SK-N-SH treated with all-trans-retinoic acid at 6 μM for 48 hours (cell line): ENCODE measurements around the gene RPS4Y2.

Source experiments
- ATAC-seq: fragments of 200-7000 bp; cut with Tn5 transposase; 3 replicates; pipeline ENCODE4 v1.9.1; 2020; ENCODE audit warnings: mild to moderate bottlenecking, moderate library complexity
- ARNTL ChIP-seq: fragments of 450-650 bp; formaldehyde crosslinking; IDR thresholded peaks from 2 replicates; pipeline ENCODE4 v1.5.0; 2020; ENCODE audit warnings: low read depth, mild to moderate bottlenecking, moderate library complexity, borderline replicate concordance
- BACH2 ChIP-seq: fragments of 250-450 bp; sonication (Bioruptor Pico); IDR thresholded peaks from 2 replicates; pipeline ENCODE4 v1.9.0; 2021; ENCODE audit warnings: mild to moderate bottlenecking, borderline replicate concordance
- CREB5 ChIP-seq: fragments of 250-450 bp; sonication (Bioruptor Pico); IDR thresholded peaks from 2 replicates; pipeline ENCODE4 v1.5.1; 2020; ENCODE audit warnings: low read depth, mild to moderate bottlenecking, moderate library complexity
- CSDC2 ChIP-seq: fragments of 250-450 bp; sonication (Bioruptor Pico); IDR thresholded peaks from 2 replicates; pipeline ENCODE4 v1.5.0; 2020; ENCODE audit warnings: mild to moderate bottlenecking, moderate library complexity
- GLIS3 ChIP-seq: fragments of 250-450 bp; sonication (Bioruptor Pico); IDR thresholded peaks from 2 replicates; pipeline ENCODE4 v1.5.0; 2020; ENCODE audit warnings: mild to moderate bottlenecking, moderate library complexity
- ISL1 ChIP-seq: fragments of 250-450 bp; sonication (Bioruptor Pico); IDR thresholded peaks from 2 replicates; pipeline ENCODE4 v2.1.2; 2022; ENCODE audit warnings: mild to moderate bottlenecking, moderate library complexity
- OSR1 ChIP-seq: fragments of 250-450 bp; sonication (Bioruptor Pico); IDR thresholded peaks from 2 replicates; pipeline ENCODE4 v1.8.0; 2022; ENCODE audit warnings: moderate library complexity, mild to moderate bottlenecking, inconsistent platforms
- PATZ1 ChIP-seq: fragments of 250-450 bp; sonication (Bioruptor Pico); IDR thresholded peaks from 2 replicates; pipeline ENCODE4 v1.8.0; 2020; ENCODE audit warnings: mild to moderate bottlenecking, moderate library complexity, borderline replicate concordance
- POU6F1 ChIP-seq: fragments of 250-450 bp; sonication (Bioruptor Pico); IDR thresholded peaks from 2 replicates; pipeline ENCODE4 v1.8.0; 2021; ENCODE audit warnings: low read depth, mild to moderate bottlenecking, moderate library complexity, borderline replicate concordance
- PPARA ChIP-seq: fragments of 250-450 bp; sonication (Bioruptor Pico); IDR thresholded peaks from 2 replicates; pipeline ENCODE4 v1.5.0; 2020; ENCODE audit warnings: mild to moderate bottlenecking, borderline replicate concordance
- RARB ChIP-seq: fragments of 250-450 bp; sonication (Bioruptor Pico); IDR thresholded peaks from 2 replicates; pipeline ENCODE4 v1.8.0; 2021; ENCODE audit warnings: mild to moderate bottlenecking, moderate library complexity
- SNAI2 ChIP-seq: fragments of 250-450 bp; sonication (Bioruptor Pico); IDR thresholded peaks from 2 replicates; pipeline ENCODE4 v1.5.0; 2020; ENCODE audit warnings: mild to moderate bottlenecking, moderate library complexity
- TCF4 ChIP-seq: fragments of 250-450 bp; sonication (Bioruptor Pico); IDR thresholded peaks from 2 replicates; pipeline ENCODE4 v1.8.0; 2021; ENCODE audit warnings: mild to moderate bottlenecking, moderate library complexity, borderline replicate concordance
- TOX ChIP-seq: fragments of 250-450 bp; sonication (Bioruptor Pico); IDR thresholded peaks from 2 replicates; pipeline ENCODE4 v1.8.0; 2021; ENCODE audit warnings: mild to moderate bottlenecking, moderate library complexity, borderline replicate concordance
- TSHZ2 ChIP-seq: fragments of 250-450 bp; sonication (Bioruptor Pico); IDR thresholded peaks from 2 replicates; pipeline ENCODE4 v1.5.0; 2020; ENCODE audit warnings: mild to moderate bottlenecking, moderate library complexity
- ZC3H10 ChIP-seq: fragments of 250-450 bp; sonication (Bioruptor Pico); IDR thresholded peaks from 2 replicates; pipeline ENCODE4 v1.5.1; 2021; ENCODE audit warnings: mild to moderate bottlenecking, moderate library complexity
- ZFP3 ChIP-seq: fragments of 250-450 bp; sonication (Bioruptor Pico); IDR thresholded peaks from 2 replicates; pipeline ENCODE4 v1.5.0; 2020; ENCODE audit warnings: mild to moderate bottlenecking, moderate library complexity
- ZFP30 ChIP-seq: fragments of 450-650 bp; formaldehyde crosslinking; IDR thresholded peaks from 2 replicates; pipeline ENCODE4 v1.5.0; 2022; ENCODE audit warnings: mild to moderate bottlenecking, moderate library complexity
- ZNF565 ChIP-seq: fragments of 450-650 bp; formaldehyde crosslinking; conservative IDR thresholded peaks from 2 replicates; pipeline ENCODE4 v1.5.0; 2020; ENCODE audit warnings: low read depth, mild to moderate bottlenecking, moderate library complexity
- ZNF70 ChIP-seq: fragments of 450-650 bp; formaldehyde crosslinking; IDR thresholded peaks from 2 replicates; pipeline ENCODE4 v1.5.0; 2020; ENCODE audit warnings: mild to moderate bottlenecking, moderate library complexity
- ZNF8 ChIP-seq: fragments of 450-650 bp; formaldehyde crosslinking; IDR thresholded peaks from 2 replicates; pipeline ENCODE4 v1.5.0; 2020; ENCODE audit warnings: mild to moderate bottlenecking, moderate library complexity
- TF ChIP-seq, protein P1 (sequence below): fragments of 250-450 bp; sonication (Bioruptor Pico); IDR thresholded peaks from 2 replicates; pipeline ENCODE4 v1.5.1; 2021; ENCODE audit warnings: mild to moderate bottlenecking, moderate library complexity

RPS4Y2 gene

DNA sequence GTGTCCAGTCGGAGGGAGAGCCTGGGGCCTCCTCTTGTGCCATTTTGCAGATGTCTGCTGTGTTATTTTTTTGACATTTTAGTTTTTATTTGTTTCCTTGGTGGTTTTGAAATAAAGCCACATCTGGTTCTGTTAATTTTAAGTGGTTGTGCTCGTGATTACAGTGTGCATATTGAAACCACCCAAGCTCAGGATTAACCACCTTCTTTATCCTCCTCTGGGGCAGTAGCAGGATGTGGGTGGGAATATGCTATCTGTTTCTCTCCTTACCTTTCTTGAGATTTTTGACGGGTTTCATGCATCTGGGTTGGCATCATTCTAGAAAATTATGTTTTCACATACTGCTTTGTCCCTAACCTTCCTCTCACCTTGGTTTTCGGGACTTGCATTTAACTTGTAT lies 20.2 kb downstream of the RPS4Y2 start:
- TF ChIP-seq ISL1 (CRISPR knock-in tag) (no peak), ZFP3 (no peak), BACH2 (CRISPR knock-in tag) (no peak), TSHZ2 (no peak), PATZ1 (no peak), TCF4 (CRISPR knock-in tag) (no peak), TOX (CRISPR knock-in tag) (no peak), ARNTL (no peak), ZNF70 (CRISPR knock-in tag) (no peak), POU6F1 (CRISPR knock-in tag) (no peak), SNAI2 (CRISPR knock-in tag) (no peak), ZFP30 (CRISPR knock-in tag) (no peak), PPARA (CRISPR knock-in tag) (no peak), OSR1 (CRISPR knock-in tag) (no peak), CREB5 (CRISPR knock-in tag) (no peak), ZC3H10 (no peak), CSDC2 (CRISPR knock-in tag) (no peak), RARB (CRISPR knock-in tag) (no peak), ZNF8 (CRISPR knock-in tag) (no peak)
- TF ChIP-seq, protein P1, sequence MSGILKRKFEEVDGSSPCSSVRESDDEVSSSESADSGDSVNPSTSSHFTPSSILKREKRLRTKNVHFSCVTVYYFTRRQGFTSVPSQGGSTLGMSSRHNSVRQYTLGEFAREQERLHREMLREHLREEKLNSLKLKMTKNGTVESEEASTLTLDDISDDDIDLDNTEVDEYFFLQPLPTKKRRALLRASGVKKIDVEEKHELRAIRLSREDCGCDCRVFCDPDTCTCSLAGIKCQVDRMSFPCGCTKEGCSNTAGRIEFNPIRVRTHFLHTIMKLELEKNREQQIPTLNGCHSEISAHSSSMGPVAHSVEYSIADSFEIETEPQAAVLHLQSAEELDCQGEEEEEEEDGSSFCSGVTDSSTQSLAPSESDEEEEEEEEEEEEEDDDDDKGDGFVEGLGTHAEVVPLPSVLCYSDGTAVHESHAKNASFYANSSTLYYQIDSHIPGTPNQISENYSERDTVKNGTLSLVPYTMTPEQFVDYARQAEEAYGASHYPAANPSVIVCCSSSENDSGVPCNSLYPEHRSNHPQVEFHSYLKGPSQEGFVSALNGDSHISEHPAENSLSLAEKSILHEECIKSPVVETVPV = no peak
- no peak for ATAC-seq

DNA sequence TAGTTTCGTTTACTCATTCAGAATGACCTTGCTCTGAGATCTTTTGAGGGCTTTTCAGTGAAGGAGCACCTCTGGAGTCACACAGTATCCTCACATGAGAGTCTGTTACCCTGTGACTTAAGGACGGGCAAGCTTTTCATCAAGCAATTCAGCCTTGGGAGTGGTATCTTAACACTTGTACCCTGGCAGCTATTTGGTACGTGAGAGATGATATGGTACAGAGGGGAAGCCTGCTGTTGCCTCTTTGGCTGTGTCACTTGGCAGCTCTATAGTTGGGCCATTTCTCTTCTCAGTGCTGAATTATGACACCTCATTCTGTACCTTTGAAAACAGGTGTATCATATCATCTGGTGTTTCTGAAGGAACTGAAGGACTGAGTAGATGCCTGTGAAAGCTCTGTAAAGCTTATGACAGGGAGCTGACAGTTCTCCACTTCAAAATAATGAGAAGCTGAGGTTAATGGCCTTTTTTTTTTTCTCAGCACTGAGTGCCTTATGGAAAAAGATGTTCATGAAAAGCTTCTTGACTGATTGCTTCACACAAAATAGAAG lies 24.3 kb downstream of the RPS4Y2 start:
- ATAC-seq = no peak
- TF ChIP-seq CSDC2 (CRISPR knock-in tag) = no peak
- TF ChIP-seq ZNF565 (CRISPR knock-in tag) = no peak
- TF ChIP-seq ZFP3 = no peak
- TF ChIP-seq OSR1 (CRISPR knock-in tag) = no peak
- TF ChIP-seq PATZ1 = no peak
- no peak for TF ChIP-seq ARNTL
- TF ChIP-seq TSHZ2 = no peak
- no peak for TF ChIP-seq BACH2 (CRISPR knock-in tag)
- no peak for TF ChIP-seq RARB (CRISPR knock-in tag)
- TF ChIP-seq ZNF70 (CRISPR knock-in tag) = no peak
- no peak for TF ChIP-seq ISL1 (CRISPR knock-in tag)
- TF ChIP-seq ZNF8 (CRISPR knock-in tag) = no peak
- TF ChIP-seq GLIS3 (CRISPR knock-in tag) = no peak
- TF ChIP-seq SNAI2 (CRISPR knock-in tag) = no peak
- TF ChIP-seq, all 23 proteins: peak for 0
